Thyroid gland (tissue), 4 donors: Measurements from ENCODE around the gene PDE4B.

Experiments used
- CTCF ChIP-seq, 6 experiments: fragments of 200-600 bp in 3 of 6; fragments of 450-650 bp in 3 of 6; sonication (generic) in 3 of 6; IDR thresholded peaks; one replicate each; pipeline ENCODE4 v1.5.1; 2016 to 2019; ENCODE audit warnings: antibody characterized with exemption in 6 of 6, mild to moderate bottlenecking in 2 of 6, inconsistent platforms in 1 of 6, moderate library complexity in 1 of 6
- POLR2A ChIP-seq, 2 donors: fragments of 450-650 bp; IDR thresholded peaks; one replicate each; pipeline ENCODE4 v1.6.1; 2017; ENCODE audit warnings: antibody characterized with exemption in 2 of 2, mild to moderate bottlenecking in 2 of 2, moderate library complexity in 1 of 2

- no peak for TF ChIP-seq CTCF (IDR thresholded peaks at IDR 0.05)
- TF ChIP-seq POLR2A (IDR thresholded peaks at IDR 0.05) = no peak
These were observed 513.2 kb downstream of the PDE4B start for GRCh38 chr1:66305927-66306326.
